ENCODE results near the gene SUCNR1. TPM values are rescaled to one million over a fixed set of nuclear protein-coding genes. Genes with fewer than 3 reads are reported as not detected.
A peak's percentile ranks its signal among the peaks of the same experiment; 100 is the strongest.
"Not testable (repeated sequence)": the region's sequence is repeated elsewhere in the genome, so short reads cannot be mapped to it uniquely, and the experiment has no call there.

The SUCNR1 gene
- total and polyA plus RNA-seq, 5 donors from 2014 or later: 0.17 TPM; not detected in 4

GRCh38 chr3:151887450-151888211, 14.2 kb downstream of the SUCNR1 start:
- H3K36me3 Mint-ChIP-seq; H3K9me3 ChIP-seq (ENCODE audit: control insufficient read depth in 2 of 2, low read length in 2 of 2); H3K27ac ChIP-seq (ENCODE audit: insufficient read depth, low read length, poor library complexity, severe bottlenecking); ATAC-seq (ENCODE audit: low read depth in 2 of 2); H3K4me1 ChIP-seq (ENCODE audit: control insufficient read depth, insufficient read depth, low read length, poor library complexity, severe bottlenecking); H3K4me3 Mint-ChIP-seq; H3K36me3 ChIP-seq (ENCODE audit: control insufficient read depth, insufficient read depth, low read length); H3K27ac Mint-ChIP-seq; DNase-seq; H3K4me3 ChIP-seq (ENCODE audit: low read depth, low read length); H3K9me3 Mint-ChIP-seq; H3K27me3 ChIP-seq (ENCODE audit: control insufficient read depth, insufficient read depth, low read length): not testable (repeated sequence)
- Mint-ChIP-seq H3K4me1 (peaks cover 4 to 15% (median 11%) of the 10 kb centered on the region in 4 donors), H3K27me3 (peaks cover 14% of the 10 kb centered on the region)

GRCh38 chr3:151890721-151891141, 17.3 kb downstream of the SUCNR1 start:
- DNase-seq (peak in 2 of 3 donors; percentile 1 to 61), ATAC-seq (ENCODE audit: low read depth in 2 of 2) (peak in 1 of 2 donors; percentile 58)
- H3K4me1 Mint-ChIP-seq: peaks cover 6 to 19% (median 13%) of the 10 kb centered on the region in 4 donors
- Histone ChIP-seq H3K4me1 (ENCODE audit: control insufficient read depth, insufficient read depth, low read length, poor library complexity, severe bottlenecking) (no peaks in the 10 kb centered on the region), H3K27ac (ENCODE audit: insufficient read depth, low read length, poor library complexity, severe bottlenecking) (no peak overlapping the region), H3K27me3 (ENCODE audit: control insufficient read depth, insufficient read depth, low read length) (no peaks in the 10 kb centered on the region), H3K36me3 (ENCODE audit: control insufficient read depth, insufficient read depth, low read length) (no peaks in the 10 kb centered on the region), H3K4me3 (ENCODE audit: low read depth, low read length) (no peak overlapping the region), H3K9me3 (ENCODE audit: control insufficient read depth in 2 of 2, low read length in 2 of 2) (no peaks in the 10 kb centered on the region)
- no peak overlapping the region for H3K27ac Mint-ChIP-seq
- peaks cover 0 to 3% (median 0%) of the 10 kb centered on the region in 7 donors for H3K9me3 Mint-ChIP-seq
- H3K27me3 Mint-ChIP-seq: peaks cover 8% of the 10 kb centered on the region
- H3K36me3 Mint-ChIP-seq: peaks cover 2% of the 10 kb centered on the region
- H3K4me3 Mint-ChIP-seq: no peak overlapping the region

DNA sequence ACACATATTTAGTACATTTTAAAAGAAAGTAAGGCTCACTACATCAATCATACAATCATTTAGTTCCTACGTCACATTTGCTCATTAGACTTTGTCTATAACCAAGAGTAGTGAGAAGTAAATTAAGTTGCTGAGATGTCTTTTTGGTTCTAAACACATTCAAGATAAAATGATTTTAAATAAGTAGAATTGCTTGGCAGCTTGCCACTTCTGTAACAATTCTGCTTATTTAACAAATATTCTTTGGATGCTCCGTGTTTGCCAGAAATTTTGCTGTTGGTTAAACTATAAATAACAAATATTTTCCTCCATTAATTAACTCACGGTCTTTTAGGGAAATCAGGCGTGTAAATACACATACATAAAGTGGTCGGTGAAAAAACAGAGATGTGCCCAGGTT, 18.3 kb downstream of the SUCNR1 start:
- no peaks in the 10 kb centered on the region for H3K27me3 ChIP-seq (ENCODE audit: control insufficient read depth, insufficient read depth, low read length)
- H3K27ac Mint-ChIP-seq: no peak overlapping the region
- DNase-seq (no peak), ATAC-seq (ENCODE audit: low read depth in 2 of 2) (no peak)
- no peaks in the 10 kb centered on the region for H3K9me3 ChIP-seq (ENCODE audit: control insufficient read depth in 2 of 2, low read length in 2 of 2)
- no peaks in the 10 kb centered on the region for H3K27me3 Mint-ChIP-seq
- peaks cover 6 to 20% (median 14%) of the 10 kb centered on the region in 4 donors for H3K4me1 Mint-ChIP-seq
- H3K27ac ChIP-seq (ENCODE audit: insufficient read depth, low read length, poor library complexity, severe bottlenecking): no peak overlapping the region
- H3K9me3 Mint-ChIP-seq: peaks cover 0 to 3% (median 0%) of the 10 kb centered on the region in 7 donors
- H3K4me1 ChIP-seq (ENCODE audit: control insufficient read depth, insufficient read depth, low read length, poor library complexity, severe bottlenecking): no peaks in the 10 kb centered on the region
- H3K4me3 Mint-ChIP-seq: no peak overlapping the region
- H3K36me3 Mint-ChIP-seq: peaks cover 2% of the 10 kb centered on the region
- no peak overlapping the region for H3K4me3 ChIP-seq (ENCODE audit: low read depth, low read length)
- H3K36me3 ChIP-seq (ENCODE audit: control insufficient read depth, insufficient read depth, low read length): no peaks in the 10 kb centered on the region

- Histone ChIP-seq H3K27me3 (ENCODE audit: control insufficient read depth, insufficient read depth, low read length) (no peaks in the 10 kb centered on the region), H3K9me3 (ENCODE audit: control insufficient read depth in 2 of 2, low read length in 2 of 2) (no peaks in the 10 kb centered on the region), H3K27ac (ENCODE audit: insufficient read depth, low read length, poor library complexity, severe bottlenecking) (no peak overlapping the region), H3K4me1 (ENCODE audit: control insufficient read depth, insufficient read depth, low read length, poor library complexity, severe bottlenecking) (no peaks in the 10 kb centered on the region), H3K4me3 (ENCODE audit: low read depth, low read length) (no peak overlapping the region), H3K36me3 (ENCODE audit: control insufficient read depth, insufficient read depth, low read length) (no peaks in the 10 kb centered on the region)
- DNase-seq (no peak), ATAC-seq (ENCODE audit: low read depth in 2 of 2) (no peak)
- Mint-ChIP-seq H3K27ac (no peak overlapping the region), H3K36me3 (peaks cover 2% of the 10 kb centered on the region), H3K4me3 (no peak overlapping the region), H3K27me3 (no peaks in the 10 kb centered on the region), H3K9me3 (peaks cover 0 to 3% (median 0%) of the 10 kb centered on the region in 7 donors), H3K4me1 (peaks cover 6 to 22% (median 14%) of the 10 kb centered on the region in 4 donors)
These were observed 20.8 kb downstream of the SUCNR1 start for GRCh38 chr3:151894219-151894618.

GRCh38 chr3:151895478-151896241, 22.2 kb downstream of the SUCNR1 start:
- no peak overlapping the region for H3K27ac ChIP-seq (ENCODE audit: insufficient read depth, low read length, poor library complexity, severe bottlenecking)

GRCh38 chr3:151896246-151897012, 23.0 kb downstream of the SUCNR1 start:
- no peaks in the 10 kb centered on the region for H3K9me3 ChIP-seq (ENCODE audit: control insufficient read depth in 2 of 2, low read length in 2 of 2)
- H3K36me3 Mint-ChIP-seq: no peaks in the 10 kb centered on the region
- H3K27ac ChIP-seq (ENCODE audit: insufficient read depth, low read length, poor library complexity, severe bottlenecking): no peak overlapping the region
- no peaks in the 10 kb centered on the region for H3K27me3 Mint-ChIP-seq
- peaks cover 0 to 15% (median 10%) of the 10 kb centered on the region in 4 donors for H3K4me1 Mint-ChIP-seq
- no peaks in the 10 kb centered on the region for H3K4me1 ChIP-seq (ENCODE audit: control insufficient read depth, insufficient read depth, low read length, poor library complexity, severe bottlenecking)
- peaks cover 0 to 3% (median 0%) of the 10 kb centered on the region in 7 donors for H3K9me3 Mint-ChIP-seq
- no peaks in the 10 kb centered on the region for H3K27me3 ChIP-seq (ENCODE audit: control insufficient read depth, insufficient read depth, low read length)
- H3K36me3 ChIP-seq (ENCODE audit: control insufficient read depth, insufficient read depth, low read length): no peaks in the 10 kb centered on the region
- no peak for DNase-seq
- ATAC-seq (ENCODE audit: low read depth in 2 of 2): no peak
- no peak overlapping the region for H3K27ac Mint-ChIP-seq
- no peak overlapping the region for H3K4me3 Mint-ChIP-seq
- H3K4me3 ChIP-seq (ENCODE audit: low read depth, low read length): no peak overlapping the region

More at GRCh38 chr3:151895478-151896241, 22.2 kb downstream of the SUCNR1 start:
- H3K9me3 ChIP-seq (ENCODE audit: control insufficient read depth in 2 of 2, low read length in 2 of 2): no peaks in the 10 kb centered on the region
- Mint-ChIP-seq H3K9me3 (peaks cover 0 to 3% (median 0%) of the 10 kb centered on the region in 7 donors), H3K36me3 (peaks cover 2% of the 10 kb centered on the region), H3K4me1 (peaks cover 4 to 16% (median 10%) of the 10 kb centered on the region in 4 donors), H3K27me3 (no peaks in the 10 kb centered on the region), H3K27ac (no peak overlapping the region), H3K4me3 (no peak overlapping the region)
- no peaks in the 10 kb centered on the region for H3K27me3 ChIP-seq (ENCODE audit: control insufficient read depth, insufficient read depth, low read length)
- peak in 1 of 3 donors; percentile 27 for DNase-seq
- H3K4me1 ChIP-seq (ENCODE audit: control insufficient read depth, insufficient read depth, low read length, poor library complexity, severe bottlenecking): no peaks in the 10 kb centered on the region
- H3K4me3 ChIP-seq (ENCODE audit: low read depth, low read length): no peak overlapping the region
- ATAC-seq (ENCODE audit: low read depth in 2 of 2): no peak
- no peaks in the 10 kb centered on the region for H3K36me3 ChIP-seq (ENCODE audit: control insufficient read depth, insufficient read depth, low read length)

DNA sequence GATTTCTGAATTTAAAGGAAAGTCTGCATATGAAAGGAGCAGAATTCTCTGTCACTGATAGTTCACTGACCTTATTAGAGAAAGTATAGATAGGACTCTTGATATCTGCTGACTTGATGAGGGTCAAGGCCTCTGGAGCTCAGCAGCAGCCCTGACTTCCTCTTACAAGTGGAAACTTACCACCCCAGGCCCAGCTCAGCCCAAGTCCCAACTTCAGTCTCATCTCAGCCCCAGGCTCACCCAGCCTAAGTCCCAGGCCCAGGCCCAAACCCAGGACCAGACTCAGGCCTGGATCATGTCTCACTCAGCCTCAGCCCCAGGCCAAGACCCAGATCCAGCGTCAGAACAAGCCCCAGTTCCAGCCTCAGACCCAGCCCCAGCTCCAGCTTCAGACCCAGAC, 24.7 kb downstream of the SUCNR1 start:
- not testable (repeated sequence) for H3K27me3 ChIP-seq (ENCODE audit: control insufficient read depth, insufficient read depth, low read length); ATAC-seq (ENCODE audit: low read depth in 2 of 2); H3K4me3 Mint-ChIP-seq; H3K4me1 ChIP-seq (ENCODE audit: control insufficient read depth, insufficient read depth, low read length, poor library complexity, severe bottlenecking); DNase-seq; H3K9me3 ChIP-seq (ENCODE audit: control insufficient read depth in 2 of 2, low read length in 2 of 2); H3K4me3 ChIP-seq (ENCODE audit: low read depth, low read length); H3K27me3 Mint-ChIP-seq; H3K36me3 Mint-ChIP-seq; H3K27ac Mint-ChIP-seq; H3K27ac ChIP-seq (ENCODE audit: insufficient read depth, low read length, poor library complexity, severe bottlenecking); H3K9me3 Mint-ChIP-seq; H3K36me3 ChIP-seq (ENCODE audit: control insufficient read depth, insufficient read depth, low read length)
- H3K4me1 Mint-ChIP-seq: peaks cover 0 to 22% (median 10%) of the 10 kb centered on the region in 4 donors

All from CD4-positive, CD25-positive, alpha-beta regulatory T cell (primary cell).